GM12875 (cell line): ENCODE measurements around the gene CEPT1.

ENCODE experiments used
- H3K4me3 ChIP-seq: one replicate; pipeline ENCODE4 v1.5.1; 2011; ENCODE audit warnings: low read depth, low read length, control low read depth
- CTCF ChIP-seq: IDR thresholded peaks from 2 replicates; pipeline ENCODE4 v1.5.1; 2011; ENCODE audit warnings: low read depth, mild to moderate bottlenecking, control low read depth, inconsistent platforms, low read length, moderate library complexity, borderline replicate concordance; ENCODE audit not compliant: insufficient read depth

CEPT1 gene

GRCh38 chr1:111222308-111223125 is 82.5 kb downstream of the CEPT1 start:
- peak overlapping the region; percentile 3 for H3K4me3 ChIP-seq
- TF ChIP-seq CTCF, result peak; percentile 92

DNA sequence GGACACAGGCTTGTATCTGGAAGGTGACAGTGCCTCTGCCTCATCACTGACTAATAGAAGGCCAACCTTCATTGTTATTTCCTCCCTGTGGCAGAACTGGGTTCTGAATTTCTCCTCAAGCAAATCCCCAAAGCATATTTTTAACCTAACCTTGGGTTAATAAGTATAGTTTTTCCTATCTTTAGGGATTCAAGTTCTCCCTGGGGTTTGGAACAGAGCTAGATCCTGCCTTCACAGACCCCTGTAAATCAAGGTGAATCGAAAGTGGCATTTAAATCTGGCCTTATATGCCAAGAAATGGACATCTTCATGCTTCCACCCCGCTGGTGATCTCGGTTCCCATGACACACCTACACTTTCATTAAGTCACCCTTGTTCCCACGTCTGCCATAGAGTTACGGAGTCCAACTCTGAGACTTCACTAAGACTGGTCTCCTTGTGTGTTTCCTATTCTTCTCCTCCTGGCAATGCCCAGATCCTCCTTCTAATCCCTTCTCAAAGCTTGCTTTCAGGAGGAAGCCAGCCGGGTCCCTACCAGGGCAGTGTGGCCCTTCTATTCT is 83.2 kb downstream of the CEPT1 start:
- no peak for TF ChIP-seq CTCF

GRCh38 chr1:111225091-111225490 is 85.1 kb downstream of the CEPT1 start:
- TF ChIP-seq CTCF, result no peak
- no peak overlapping the region for H3K4me3 ChIP-seq

More for the DNA sequence above, 83.2 kb downstream of the CEPT1 start:
- H3K4me3 ChIP-seq, result no peak overlapping the region

GRCh38 chr1:111225717-111226400 is 85.8 kb downstream of the CEPT1 start:
- no peak for TF ChIP-seq CTCF
- no peak overlapping the region for H3K4me3 ChIP-seq

DNA sequence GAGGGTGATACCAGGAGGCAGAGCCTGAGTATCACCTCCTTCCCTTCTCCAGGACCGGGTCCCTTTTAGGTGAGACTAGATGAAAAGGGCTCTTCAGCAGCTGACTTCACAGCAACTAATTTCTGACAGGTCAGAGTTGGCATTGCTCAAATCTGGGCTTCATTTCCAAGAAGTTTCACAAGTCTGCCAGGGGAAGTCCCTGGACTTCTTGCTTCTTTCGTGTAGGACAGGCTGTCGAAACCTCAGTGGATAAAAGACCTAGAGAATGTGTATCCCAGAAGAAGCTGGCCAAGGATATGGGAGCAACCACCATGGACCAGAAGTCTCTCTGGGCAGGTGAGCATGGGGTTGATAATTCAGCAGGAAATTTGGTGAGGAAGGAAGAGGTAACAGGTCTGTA is 87.4 kb downstream of the CEPT1 start, which contains the start of gene CHI3L2:
Gene CHI3L2, plus strand, starts transcription at position 280 of the 400 bp plus-strand sequence. Its CDS starts 17 bp downstream, at position 297.
- no peak within 1 kb of the TSS for H3K4me3 ChIP-seq
- TF ChIP-seq CTCF, result no peak

- no peak for TF ChIP-seq CTCF
- no peak overlapping the region for H3K4me3 ChIP-seq
These were observed 88.1 kb downstream of the CEPT1 start for GRCh38 chr1:111227851-111228747.
